SHP77 treated with DMSO at 0.1 percent for 48 hours (cell line): ENCODE results near the gene BAD.
"Not testable (repeated sequence)": the region's sequence is repeated elsewhere in the genome, so short reads cannot be mapped to it uniquely, and the experiment has no call there.

ENCODE experiments used
- DNase-seq: peaks from one replicate; lab custom pipeline; 2025; lab: John Stamatoyannopoulos, UW

Gene BAD

GRCh38 chr11:64284048-64284961, at the start of gene BAD:
BAD (minus strand) TSS chr11:64284665; CDS start chr11:64284368, 297 bp downstream.
- DNase-seq = peak; percentile 73

GRCh38 chr11:64333556-64333955, 49.1 kb upstream of the BAD start:
- DNase-seq = no peak

GRCh38 chr11:64331569-64332371, 47.3 kb upstream of the BAD start:
- DNase-seq = peak; percentile 48

- no peak for DNase-seq
Measured at GRCh38 chr11:64330888-64331287, 46.4 kb upstream of the BAD start.

GRCh38 chr11:64327993-64328392, 43.5 kb upstream of the BAD start:
- DNase-seq = no peak

GRCh38 chr11:64327375-64327774, 42.9 kb upstream of the BAD start:
- no peak for DNase-seq

- DNase-seq = no peak
Measured at GRCh38 chr11:64324692-64325469, 40.4 kb upstream of the BAD start.

GRCh38 chr11:64323984-64324383, 39.5 kb upstream of the BAD start:
- DNase-seq = not testable (repeated sequence)

GRCh38 chr11:64323373-64323772, 38.9 kb upstream of the BAD start:
- no peak for DNase-seq

GRCh38 chr11:64322925-64323260, 38.4 kb upstream of the BAD start:
- no peak for DNase-seq

GRCh38 chr11:64321533-64321932, 37.1 kb upstream of the BAD start:
- no peak for DNase-seq

GRCh38 chr11:64321026-64321425, 36.6 kb upstream of the BAD start:
- DNase-seq = no peak

- no peak for DNase-seq
Measured at GRCh38 chr11:64320556-64320955, 36.1 kb upstream of the BAD start.

- DNase-seq = no peak
Measured at GRCh38 chr11:64318766-64319761, 34.6 kb upstream of the BAD start.

GRCh38 chr11:64317961-64318765, 33.7 kb upstream of the BAD start, which contains the start of gene PRDX5:
PRDX5 (plus strand) TSS chr11:64318121; CDS start chr11:64318216, 95 bp downstream.
- DNase-seq = peak; percentile 82

- peak; percentile 95 for DNase-seq
Measured at GRCh38 chr11:64317325-64317960, 33.0 kb upstream of the BAD start, which contains the start of gene TRMT112. TRMT112 (minus strand) TSS chr11:64317559; CDS start chr11:64317526, 33 bp downstream.

- DNase-seq = peak; percentile 31
Measured at GRCh38 chr11:64316672-64317324, 32.3 kb upstream of the BAD start.

GRCh38 chr11:64315667-64316526, 31.4 kb upstream of the BAD start:
- not testable (repeated sequence) for DNase-seq
